Liver (tissue), 3 donors: ENCODE data around the gene CAMP.

ENCODE experiments used
- FOXA1 ChIP-seq: IDR thresholded peaks from 2 replicates; pipeline ENCODE4 v1.6.1; 2016; ENCODE audit warnings: antibody characterized with exemption
- GABPA ChIP-seq, 2 donors: IDR thresholded peaks in 1 of 2; conservative IDR thresholded peaks in 1 of 2; 2 replicates each; pipeline ENCODE4 v1.6.1; 2016; ENCODE audit warnings: antibody characterized with exemption in 2 of 2, mild to moderate bottlenecking in 1 of 2, moderate library complexity in 1 of 2
- HNF4A ChIP-seq, 2 donors: conservative IDR thresholded peaks; 2 replicates each; pipeline ENCODE4 v1.6.1; 2016; ENCODE audit warnings: antibody characterized with exemption in 2 of 2, mild to moderate bottlenecking in 2 of 2
- HNF4G ChIP-seq: IDR thresholded peaks from 2 replicates; pipeline ENCODE4 v1.6.1; 2016; ENCODE audit warnings: antibody characterized with exemption
- RAD21 ChIP-seq, 2 donors: IDR thresholded peaks; 2 replicates each; pipeline ENCODE4 v1.6.1; 2016; ENCODE audit warnings: antibody characterized with exemption in 2 of 2, mild to moderate bottlenecking in 2 of 2
- RXRA ChIP-seq, 2 donors: IDR thresholded peaks; 2 replicates each; pipeline ENCODE4 v1.6.1; 2017 to 2018; ENCODE audit warnings: antibody characterized with exemption in 2 of 2, mild to moderate bottlenecking in 1 of 2
- SP1 ChIP-seq: IDR thresholded peaks from 2 replicates; pipeline ENCODE4 v1.6.1; 2018; ENCODE audit warnings: antibody characterized with exemption, mild to moderate bottlenecking
- YY1 ChIP-seq: IDR thresholded peaks from 2 replicates; pipeline ENCODE4 v1.6.1; 2016; ENCODE audit warnings: antibody characterized with exemption, mild to moderate bottlenecking
- TF ChIP-seq, protein P1 (sequence below): fragments of 150-350 bp; IDR thresholded peaks from 2 replicates; pipeline ENCODE4 v1.5.1; 2017; ENCODE audit warnings: improper control_type of control experiment, low read depth, low read length; ENCODE audit not compliant: missing input control
- TF ChIP-seq, protein P2 (sequence below): IDR thresholded peaks from 2 replicates; pipeline ENCODE4 v1.6.1; 2016; ENCODE audit warnings: antibody characterized with exemption, mild to moderate bottlenecking
- TF ChIP-seq, protein P3 (sequence below): IDR thresholded peaks from 2 replicates; pipeline ENCODE4 v1.6.1; 2016; ENCODE audit warnings: antibody characterized with exemption
- TF ChIP-seq, protein P4 (sequence below): IDR thresholded peaks from 2 replicates; pipeline ENCODE4 v1.6.1; 2016; ENCODE audit warnings: antibody characterized with exemption
- donor health status: healthy.
- donor health status: healthy.

DNA sequence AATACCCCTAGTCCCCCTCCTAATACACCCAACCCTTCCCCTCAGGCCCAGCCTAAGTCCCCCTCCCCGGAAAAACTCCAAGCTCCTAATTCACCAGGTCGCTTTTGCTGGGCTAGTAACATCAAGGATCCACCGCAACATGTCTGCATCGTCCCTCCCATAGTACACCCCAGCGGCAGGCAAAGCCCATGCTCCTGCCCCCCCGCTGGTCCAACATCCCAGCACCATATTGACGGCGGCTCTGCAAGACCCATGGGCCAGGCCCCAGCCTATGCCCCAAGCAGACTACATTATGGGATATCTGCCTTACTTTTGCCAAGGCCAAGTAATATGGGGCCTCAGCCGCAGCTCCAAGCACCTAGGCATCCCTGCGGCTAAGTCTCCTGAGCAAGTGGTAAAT lies 51.2 kb downstream of the CAMP start:
- TF ChIP-seq, protein P1, sequence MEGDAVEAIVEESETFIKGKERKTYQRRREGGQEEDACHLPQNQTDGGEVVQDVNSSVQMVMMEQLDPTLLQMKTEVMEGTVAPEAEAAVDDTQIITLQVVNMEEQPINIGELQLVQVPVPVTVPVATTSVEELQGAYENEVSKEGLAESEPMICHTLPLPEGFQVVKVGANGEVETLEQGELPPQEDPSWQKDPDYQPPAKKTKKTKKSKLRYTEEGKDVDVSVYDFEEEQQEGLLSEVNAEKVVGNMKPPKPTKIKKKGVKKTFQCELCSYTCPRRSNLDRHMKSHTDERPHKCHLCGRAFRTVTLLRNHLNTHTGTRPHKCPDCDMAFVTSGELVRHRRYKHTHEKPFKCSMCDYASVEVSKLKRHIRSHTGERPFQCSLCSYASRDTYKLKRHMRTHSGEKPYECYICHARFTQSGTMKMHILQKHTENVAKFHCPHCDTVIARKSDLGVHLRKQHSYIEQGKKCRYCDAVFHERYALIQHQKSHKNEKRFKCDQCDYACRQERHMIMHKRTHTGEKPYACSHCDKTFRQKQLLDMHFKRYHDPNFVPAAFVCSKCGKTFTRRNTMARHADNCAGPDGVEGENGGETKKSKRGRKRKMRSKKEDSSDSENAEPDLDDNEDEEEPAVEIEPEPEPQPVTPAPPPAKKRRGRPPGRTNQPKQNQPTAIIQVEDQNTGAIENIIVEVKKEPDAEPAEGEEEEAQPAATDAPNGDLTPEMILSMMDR: no peak
- TF ChIP-seq, protein P2, sequence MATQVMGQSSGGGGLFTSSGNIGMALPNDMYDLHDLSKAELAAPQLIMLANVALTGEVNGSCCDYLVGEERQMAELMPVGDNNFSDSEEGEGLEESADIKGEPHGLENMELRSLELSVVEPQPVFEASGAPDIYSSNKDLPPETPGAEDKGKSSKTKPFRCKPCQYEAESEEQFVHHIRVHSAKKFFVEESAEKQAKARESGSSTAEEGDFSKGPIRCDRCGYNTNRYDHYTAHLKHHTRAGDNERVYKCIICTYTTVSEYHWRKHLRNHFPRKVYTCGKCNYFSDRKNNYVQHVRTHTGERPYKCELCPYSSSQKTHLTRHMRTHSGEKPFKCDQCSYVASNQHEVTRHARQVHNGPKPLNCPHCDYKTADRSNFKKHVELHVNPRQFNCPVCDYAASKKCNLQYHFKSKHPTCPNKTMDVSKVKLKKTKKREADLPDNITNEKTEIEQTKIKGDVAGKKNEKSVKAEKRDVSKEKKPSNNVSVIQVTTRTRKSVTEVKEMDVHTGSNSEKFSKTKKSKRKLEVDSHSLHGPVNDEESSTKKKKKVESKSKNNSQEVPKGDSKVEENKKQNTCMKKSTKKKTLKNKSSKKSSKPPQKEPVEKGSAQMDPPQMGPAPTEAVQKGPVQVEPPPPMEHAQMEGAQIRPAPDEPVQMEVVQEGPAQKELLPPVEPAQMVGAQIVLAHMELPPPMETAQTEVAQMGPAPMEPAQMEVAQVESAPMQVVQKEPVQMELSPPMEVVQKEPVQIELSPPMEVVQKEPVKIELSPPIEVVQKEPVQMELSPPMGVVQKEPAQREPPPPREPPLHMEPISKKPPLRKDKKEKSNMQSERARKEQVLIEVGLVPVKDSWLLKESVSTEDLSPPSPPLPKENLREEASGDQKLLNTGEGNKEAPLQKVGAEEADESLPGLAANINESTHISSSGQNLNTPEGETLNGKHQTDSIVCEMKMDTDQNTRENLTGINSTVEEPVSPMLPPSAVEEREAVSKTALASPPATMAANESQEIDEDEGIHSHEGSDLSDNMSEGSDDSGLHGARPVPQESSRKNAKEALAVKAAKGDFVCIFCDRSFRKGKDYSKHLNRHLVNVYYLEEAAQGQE: no peak
- no peak for TF ChIP-seq RAD21 (IDR thresholded peaks at IDR 0.05)
- TF ChIP-seq SP1: no peak
- no peak for TF ChIP-seq YY1
- no peak for TF ChIP-seq FOXA1
- TF ChIP-seq, protein P3, sequence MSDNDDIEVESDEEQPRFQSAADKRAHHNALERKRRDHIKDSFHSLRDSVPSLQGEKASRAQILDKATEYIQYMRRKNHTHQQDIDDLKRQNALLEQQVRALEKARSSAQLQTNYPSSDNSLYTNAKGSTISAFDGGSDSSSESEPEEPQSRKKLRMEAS: no peak
- no peak for TF ChIP-seq HNF4G
- TF ChIP-seq HNF4A (conservative IDR thresholded peaks at IDR 0.05): no peak
- no peak for TF ChIP-seq GABPA (IDR thresholded peaks at IDR 0.05 in 1 of 2, conservative IDR thresholded peaks at IDR 0.05 in 1 of 2)
- TF ChIP-seq RXRA (IDR thresholded peaks at IDR 0.05): no peak
- TF ChIP-seq, protein P4, sequence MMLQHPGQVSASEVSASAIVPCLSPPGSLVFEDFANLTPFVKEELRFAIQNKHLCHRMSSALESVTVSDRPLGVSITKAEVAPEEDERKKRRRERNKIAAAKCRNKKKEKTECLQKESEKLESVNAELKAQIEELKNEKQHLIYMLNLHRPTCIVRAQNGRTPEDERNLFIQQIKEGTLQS: no peak
